Breast epithelium (tissue), 4 donors: ENCODE results near the gene TMEM126A. TPM values are rescaled to one million over a fixed set of nuclear protein-coding genes. Genes with fewer than 3 reads are reported as not detected.
A peak's percentile ranks its signal among the peaks of the same experiment; 100 is the strongest.

ENCODE experiments used
- DNase-seq, 2 donors: peaks; one replicate each; pipeline ENCODE4 v3.0.0-alpha.2; 2019; ENCODE audit warnings: low spot score in 2 of 2
- H3K27ac ChIP-seq, 2 donors: fragments of 200-600 bp; sonication (generic) in 1 of 2; one replicate each; pipeline ENCODE4 v1.5.1; 2016 to 2019; ENCODE audit warnings: mild to moderate bottlenecking in 1 of 2
- H3K27me3 ChIP-seq, 2 donors: fragments of 200-600 bp; sonication (generic) in 1 of 2; one replicate each; pipeline versions ENCODE4 v1.5.1 to v1.6.0; 2017 to 2019; ENCODE audit warnings: control low read depth in 1 of 2, mild to moderate bottlenecking in 1 of 2
- H3K36me3 ChIP-seq: fragments of 200-600 bp; one replicate; pipeline ENCODE4 v1.5.1; 2019
- H3K4me1 ChIP-seq, 2 donors: fragments of 200-600 bp; sonication (generic); one replicate each; pipeline ENCODE4 v1.5.1; 2016 to 2019; ENCODE audit warnings: control low read depth in 1 of 2
- H3K4me3 ChIP-seq, 3 donors: fragments of 200-600 bp; sonication (generic); 1 replicate in 2 of 3; 2 replicates in 1 of 3; pipeline ENCODE4 v1.5.1; 2016 to 2019; ENCODE audit warnings: mild to moderate bottlenecking in 3 of 3, moderate library complexity in 2 of 3
- H3K9me3 ChIP-seq, 2 donors: fragments of 200-600 bp; sonication (generic) in 1 of 2; one replicate each; pipeline ENCODE4 v1.5.1; 2016 to 2019; ENCODE audit warnings: control low read depth in 1 of 2
- POLR2A ChIP-seq: fragments of 450-650 bp; IDR thresholded peaks from one replicate; pipeline ENCODE4 v1.6.1; 2016; ENCODE audit warnings: antibody characterized with exemption, mild to moderate bottlenecking, moderate library complexity
- POLR2AphosphoS5 ChIP-seq, 3 donors: sonication (generic); formaldehyde crosslinking; IDR thresholded peaks; one replicate each; pipeline ENCODE4 v1.6.1; 2017; ENCODE audit warnings: antibody characterized with exemption in 3 of 3
- intact Hi-C: fragments of 100-400 bp; cut with DNase I; formaldehyde crosslinking; loops from one replicate; pipeline ENCODE4 v1.15.1; 2023; ENCODE audit warnings: low total_unique reads
- total RNA-seq, 3 donors: library from RNA; depleted of rRNA; stranded (reverse); fragments of >200 nt; gene quantifications; one replicate each; pipeline ENCODE4 v1.1.0, GENCODE V29; 2016
- TF ChIP-seq, protein P1 (sequence below), 3 donors: fragments of 450-650 bp; IDR thresholded peaks; one replicate each; pipeline ENCODE4 v1.5.1; 2016 to 2017; ENCODE audit warnings: antibody characterized with exemption in 3 of 3, mild to moderate bottlenecking in 3 of 3, moderate library complexity in 3 of 3

TMEM126A gene
- total RNA-seq, 3 donors from 2014 or later = 18.6 to 33.9 (median 23.9) TPM

DNA sequence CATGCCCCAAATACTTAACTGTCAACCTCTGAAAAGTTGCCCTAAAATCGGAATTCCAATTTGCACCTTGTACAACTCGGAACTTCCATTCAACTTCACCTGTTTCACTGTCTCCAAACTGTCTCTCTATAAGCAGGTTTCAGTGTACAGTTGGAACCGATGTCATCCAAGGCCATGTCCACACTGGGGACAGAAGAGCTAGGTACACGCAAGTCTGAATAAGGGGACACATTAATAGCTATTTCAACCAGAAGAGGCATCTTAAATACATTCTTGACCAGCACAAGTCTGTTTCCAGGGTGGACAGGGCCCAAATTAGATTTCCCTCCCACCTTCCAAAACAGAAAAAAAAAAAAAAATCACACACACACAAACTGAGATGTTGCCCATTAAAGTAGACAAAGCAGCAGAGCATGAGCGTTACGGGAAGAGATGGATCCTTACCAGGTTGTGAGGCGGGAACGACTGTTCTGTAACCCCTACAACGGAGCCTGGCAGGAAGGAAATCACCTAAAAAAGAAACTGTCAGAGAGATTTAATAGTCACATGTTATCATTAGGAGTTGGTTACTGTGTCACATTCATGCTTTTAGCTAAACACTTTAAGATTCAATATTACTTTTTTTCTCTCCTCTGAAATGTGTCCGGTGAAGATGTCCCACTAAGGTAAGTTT lies 15.4 kb downstream of the TMEM126A start:
- Histone ChIP-seq H3K9me3 (no peaks in the 10 kb centered on the region), H3K4me3 (peak overlapping the region; percentile 75 to 98 (median 91)), H3K27ac (peak overlapping the region; percentile 98 to 99), H3K4me1 (peaks cover 0 to 17% of the 10 kb centered on the region in 2 donors), H3K27me3 (no peaks in the 10 kb centered on the region), H3K36me3 (no peaks in the 10 kb centered on the region)
- DNase-seq = no peak
- intact Hi-C loops = no loop called here
- TF ChIP-seq, protein P1, sequence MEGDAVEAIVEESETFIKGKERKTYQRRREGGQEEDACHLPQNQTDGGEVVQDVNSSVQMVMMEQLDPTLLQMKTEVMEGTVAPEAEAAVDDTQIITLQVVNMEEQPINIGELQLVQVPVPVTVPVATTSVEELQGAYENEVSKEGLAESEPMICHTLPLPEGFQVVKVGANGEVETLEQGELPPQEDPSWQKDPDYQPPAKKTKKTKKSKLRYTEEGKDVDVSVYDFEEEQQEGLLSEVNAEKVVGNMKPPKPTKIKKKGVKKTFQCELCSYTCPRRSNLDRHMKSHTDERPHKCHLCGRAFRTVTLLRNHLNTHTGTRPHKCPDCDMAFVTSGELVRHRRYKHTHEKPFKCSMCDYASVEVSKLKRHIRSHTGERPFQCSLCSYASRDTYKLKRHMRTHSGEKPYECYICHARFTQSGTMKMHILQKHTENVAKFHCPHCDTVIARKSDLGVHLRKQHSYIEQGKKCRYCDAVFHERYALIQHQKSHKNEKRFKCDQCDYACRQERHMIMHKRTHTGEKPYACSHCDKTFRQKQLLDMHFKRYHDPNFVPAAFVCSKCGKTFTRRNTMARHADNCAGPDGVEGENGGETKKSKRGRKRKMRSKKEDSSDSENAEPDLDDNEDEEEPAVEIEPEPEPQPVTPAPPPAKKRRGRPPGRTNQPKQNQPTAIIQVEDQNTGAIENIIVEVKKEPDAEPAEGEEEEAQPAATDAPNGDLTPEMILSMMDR (IDR thresholded peaks at IDR 0.05) = no peak
- TF ChIP-seq POLR2A = no peak
- TF ChIP-seq POLR2AphosphoS5 (IDR thresholded peaks at IDR 0.05) = no peak

DNA sequence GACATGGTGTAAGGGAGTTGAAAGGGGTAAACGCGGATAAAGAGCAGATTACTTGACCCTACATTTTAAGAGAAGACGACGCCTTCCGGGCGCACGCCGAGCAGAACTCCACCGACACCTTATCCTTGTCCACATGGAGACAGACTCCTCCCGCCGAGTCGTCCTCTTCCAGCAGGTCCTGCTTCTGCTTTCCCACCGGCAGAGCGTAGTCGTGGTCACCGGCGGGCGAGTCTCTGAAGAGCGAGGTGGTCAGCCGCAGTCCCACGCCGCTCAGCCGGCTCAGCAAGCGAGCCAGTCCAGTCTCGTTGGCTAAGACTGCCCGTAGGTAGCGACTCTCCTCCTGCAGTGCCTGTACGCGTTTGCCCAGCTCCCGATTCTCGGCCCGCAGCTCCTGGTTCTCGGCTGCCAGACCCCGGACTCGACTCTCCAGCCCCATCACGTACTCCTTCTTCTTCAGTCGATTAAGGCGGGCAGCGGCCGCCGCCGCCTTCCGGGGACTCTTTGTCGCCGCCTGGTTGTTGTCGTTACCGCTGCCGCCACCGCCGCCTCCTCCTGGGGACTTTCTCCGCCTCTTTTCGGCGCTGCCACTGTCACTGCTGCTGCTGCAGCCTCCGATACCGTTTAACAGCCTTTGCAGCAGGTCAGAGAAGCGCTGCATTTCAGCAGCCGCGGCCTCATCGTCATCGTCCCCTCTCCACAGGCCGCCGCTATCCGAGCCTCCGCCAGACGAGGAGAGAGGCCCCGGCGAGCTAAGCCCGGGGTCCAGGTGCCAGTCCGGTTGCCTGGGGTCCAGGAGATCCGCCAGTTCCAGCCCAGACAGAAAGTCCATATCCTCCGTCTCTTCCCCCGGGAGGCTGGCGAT lies 16.2 kb downstream of the TMEM126A start:
- peak in 1 of 3 donors; percentile 8 for TF ChIP-seq POLR2AphosphoS5 (IDR thresholded peaks at IDR 0.05)
- TF ChIP-seq POLR2A = no peak
- TF ChIP-seq, protein P1 (IDR thresholded peaks at IDR 0.05) = peak; percentile 21 to 68 (median 57)
- H3K4me1 ChIP-seq = peaks cover 0 to 12% of the 10 kb centered on the region in 2 donors
- H3K9me3 ChIP-seq = no peaks in the 10 kb centered on the region
- peak; percentile 77 to 82 for DNase-seq
- H3K36me3 ChIP-seq = no peaks in the 10 kb centered on the region
- H3K4me3 ChIP-seq = peak overlapping the region; percentile 75 to 98 (median 91)
- intact Hi-C loops = no loop called here
- H3K27me3 ChIP-seq = no peaks in the 10 kb centered on the region
- peak overlapping the region; percentile 98 to 99 for H3K27ac ChIP-seq

DNA sequence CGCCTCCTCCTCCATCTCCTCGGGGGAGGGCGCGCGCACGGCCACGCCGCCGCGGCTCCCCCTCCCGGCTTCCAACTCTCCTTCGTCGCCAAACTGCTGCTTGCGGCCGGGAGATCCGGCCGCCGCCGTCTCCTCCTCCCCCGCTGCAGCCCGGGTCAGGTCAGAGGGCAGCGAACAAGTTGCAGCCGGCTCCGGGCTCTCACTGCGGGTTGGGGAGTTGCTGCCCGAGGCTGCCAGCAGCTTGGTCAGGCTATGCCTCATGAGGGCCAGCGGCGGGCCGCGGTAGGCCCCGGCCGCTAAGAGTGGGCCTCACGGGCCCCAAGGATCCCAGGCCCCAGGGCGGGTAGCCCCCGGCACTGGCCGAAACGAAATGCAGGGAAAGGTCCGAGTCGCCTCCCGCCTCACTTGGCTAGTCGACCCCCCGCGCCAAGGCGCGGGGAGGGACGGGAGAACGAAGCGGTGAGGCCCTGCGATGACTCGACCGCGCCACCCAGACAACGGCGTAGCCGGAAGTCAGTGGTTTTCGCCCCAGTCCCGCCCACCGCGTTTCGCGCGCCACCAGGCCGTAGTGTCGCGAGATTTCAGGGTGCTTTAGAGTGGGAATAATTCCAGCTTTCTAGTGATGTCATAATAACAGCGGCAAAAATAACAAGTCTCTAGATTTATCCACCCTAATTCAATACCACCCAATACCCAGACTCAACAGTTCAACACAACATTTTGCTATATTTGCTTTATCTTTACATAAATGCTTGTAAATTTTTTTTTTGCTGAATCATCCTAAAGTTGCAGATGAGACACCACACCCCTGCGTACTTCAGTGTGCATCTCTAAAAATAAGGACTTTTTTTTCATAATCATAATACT lies 17.1 kb downstream of the TMEM126A start, which contains the start of gene CREBZF:
TSS of gene CREBZF (minus strand) at position 515 of the 867 bp plus-strand sequence. CDS start at position 261, 254 bp downstream.
- TF ChIP-seq POLR2A = peak; percentile 99
- TF ChIP-seq, protein P1 (IDR thresholded peaks at IDR 0.05) = peak in 2 of 3 donors; percentile 11 to 25
- TF ChIP-seq POLR2AphosphoS5 (IDR thresholded peaks at IDR 0.05) = peak; percentile 97 to 99 (median 98)
- intact Hi-C loops = no loop called here

DNA sequence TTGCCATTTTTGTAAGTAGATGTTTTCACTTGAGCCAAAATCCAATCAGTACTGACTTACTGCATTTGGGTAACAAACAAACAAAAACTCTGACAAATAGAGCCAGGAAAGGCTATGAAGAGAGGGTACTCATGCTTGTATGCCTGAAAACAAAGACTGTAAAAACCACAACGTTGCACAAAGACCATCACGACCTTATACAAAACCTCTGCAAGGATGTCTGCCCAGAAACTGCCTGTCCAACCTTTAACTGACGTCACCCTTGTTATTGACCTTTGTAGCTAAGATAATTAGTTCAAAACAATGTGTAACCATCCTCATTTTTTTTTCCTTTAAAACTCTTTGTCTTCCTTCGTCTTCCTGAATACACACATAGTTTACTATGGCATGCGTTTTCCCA lies 18.0 kb downstream of the TMEM126A start:
- no peak for DNase-seq
- Histone ChIP-seq H3K4me1 (peaks cover 0 to 5% of the 10 kb centered on the region in 2 donors), H3K27ac (peak overlapping the region in 1 of 2 donors; percentile 99), H3K9me3 (no peaks in the 10 kb centered on the region), H3K27me3 (no peaks in the 10 kb centered on the region), H3K4me3 (peak overlapping the region in 1 of 3 donors; percentile 98), H3K36me3 (no peaks in the 10 kb centered on the region)
- intact Hi-C loops = no loop called here
- TF ChIP-seq, protein P1 (IDR thresholded peaks at IDR 0.05) = no peak
- no peak for TF ChIP-seq POLR2AphosphoS5 (IDR thresholded peaks at IDR 0.05)
- no peak for TF ChIP-seq POLR2A

More for the DNA sequence above, 17.1 kb downstream of the TMEM126A start, which contains the start of gene CREBZF:
- peaks cover 0 to 10% of the 10 kb centered on the region in 2 donors for H3K4me1 ChIP-seq
- DNase-seq = peak; percentile 89 to 93
- H3K27me3 ChIP-seq = no peaks in the 10 kb centered on the region
- peak within 1 kb of the TSS; percentile 98 to 99 for H3K27ac ChIP-seq
- H3K36me3 ChIP-seq = no peaks in the 10 kb centered on the region
- H3K4me3 ChIP-seq = peak within 1 kb of the TSS; percentile 75 to 98 (median 91)
- no peaks in the 10 kb centered on the region for H3K9me3 ChIP-seq
